GM06990 (cell line): ENCODE measurements around the gene ATG13.

Experiments used
- DNase-seq: peaks from one replicate; pipeline ENCODE4 v3.0.0-alpha.2; 2011; ENCODE audit not compliant: insufficient read length; ENCODE audit errors: extremely low read depth
- H3K27me3 ChIP-seq: replicated peaks from 2 replicates; pipeline ENCODE4 v1.6.0; 2011; ENCODE audit warnings: low read length; ENCODE audit not compliant: control insufficient read depth, insufficient read depth
- H3K36me3 ChIP-seq: 2 replicates; pipeline ENCODE4 v1.5.1; 2011; ENCODE audit warnings: low read length; ENCODE audit not compliant: control insufficient read depth, insufficient read depth
- H3K4me3 ChIP-seq: replicated peaks from 2 replicates; pipeline ENCODE4 v1.5.1; 2011; ENCODE audit warnings: low read depth, mild to moderate bottlenecking, control low read depth, low read length
- TF ChIP-seq, protein P1 (sequence below): IDR thresholded peaks from 2 replicates; pipeline ENCODE4 v1.5.1; 2011; ENCODE audit warnings: low read length, control low read depth, mild to moderate bottlenecking, inconsistent platforms; ENCODE audit not compliant: insufficient read depth, poor library complexity, severe bottlenecking

The ATG13 gene

DNA sequence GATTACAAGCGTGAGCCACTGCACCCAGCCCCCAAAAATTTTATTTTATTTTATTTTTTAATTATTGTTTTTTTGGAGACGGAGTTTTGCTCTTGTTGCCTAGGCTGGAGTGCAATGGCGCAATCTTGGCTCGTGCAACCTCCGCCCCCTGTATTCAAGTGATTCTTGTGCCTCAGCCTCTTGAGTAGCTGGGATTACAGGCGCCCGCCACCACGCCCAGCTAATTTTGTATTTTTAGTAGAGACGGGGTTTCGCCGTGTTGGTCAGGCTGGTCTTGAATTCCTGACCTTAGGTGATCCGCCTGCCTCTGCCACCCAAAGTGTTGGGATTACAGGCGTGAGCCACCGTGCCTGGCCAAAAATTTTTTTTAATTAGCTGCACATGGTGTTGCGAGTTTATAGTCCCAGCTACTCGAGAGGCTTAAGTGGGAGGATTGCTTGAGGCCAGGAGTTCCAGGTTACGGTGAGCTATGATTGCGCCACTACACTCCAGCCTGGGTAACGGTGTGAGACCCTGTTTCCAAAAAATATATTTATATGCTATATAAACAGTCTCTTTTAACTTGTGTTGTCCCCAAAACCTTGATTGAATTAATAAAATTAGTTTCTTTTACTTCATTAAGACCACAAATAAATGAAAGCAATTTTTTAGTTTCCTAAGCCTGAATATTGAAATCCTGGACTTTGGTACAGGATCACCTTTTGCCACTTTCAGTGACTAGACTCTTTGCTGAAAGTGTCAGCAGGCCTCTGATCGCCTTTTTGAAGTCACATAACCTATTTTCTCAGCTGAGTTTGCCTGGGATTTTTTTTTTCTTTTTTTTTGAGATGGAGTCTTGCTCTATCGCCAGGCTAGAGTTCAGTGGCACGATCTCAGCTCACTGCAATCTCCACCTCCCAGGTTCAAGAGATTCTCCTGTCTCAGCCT lies 16.2 kb downstream of the ATG13 start:
- Histone ChIP-seq H3K27me3 (no peaks in the 10 kb centered on the region), H3K4me3 (no peak overlapping the region), H3K36me3 (peaks cover 5% of the 10 kb centered on the region)
- no peak for DNase-seq
- TF ChIP-seq, protein P1, sequence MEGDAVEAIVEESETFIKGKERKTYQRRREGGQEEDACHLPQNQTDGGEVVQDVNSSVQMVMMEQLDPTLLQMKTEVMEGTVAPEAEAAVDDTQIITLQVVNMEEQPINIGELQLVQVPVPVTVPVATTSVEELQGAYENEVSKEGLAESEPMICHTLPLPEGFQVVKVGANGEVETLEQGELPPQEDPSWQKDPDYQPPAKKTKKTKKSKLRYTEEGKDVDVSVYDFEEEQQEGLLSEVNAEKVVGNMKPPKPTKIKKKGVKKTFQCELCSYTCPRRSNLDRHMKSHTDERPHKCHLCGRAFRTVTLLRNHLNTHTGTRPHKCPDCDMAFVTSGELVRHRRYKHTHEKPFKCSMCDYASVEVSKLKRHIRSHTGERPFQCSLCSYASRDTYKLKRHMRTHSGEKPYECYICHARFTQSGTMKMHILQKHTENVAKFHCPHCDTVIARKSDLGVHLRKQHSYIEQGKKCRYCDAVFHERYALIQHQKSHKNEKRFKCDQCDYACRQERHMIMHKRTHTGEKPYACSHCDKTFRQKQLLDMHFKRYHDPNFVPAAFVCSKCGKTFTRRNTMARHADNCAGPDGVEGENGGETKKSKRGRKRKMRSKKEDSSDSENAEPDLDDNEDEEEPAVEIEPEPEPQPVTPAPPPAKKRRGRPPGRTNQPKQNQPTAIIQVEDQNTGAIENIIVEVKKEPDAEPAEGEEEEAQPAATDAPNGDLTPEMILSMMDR: no peak

DNA sequence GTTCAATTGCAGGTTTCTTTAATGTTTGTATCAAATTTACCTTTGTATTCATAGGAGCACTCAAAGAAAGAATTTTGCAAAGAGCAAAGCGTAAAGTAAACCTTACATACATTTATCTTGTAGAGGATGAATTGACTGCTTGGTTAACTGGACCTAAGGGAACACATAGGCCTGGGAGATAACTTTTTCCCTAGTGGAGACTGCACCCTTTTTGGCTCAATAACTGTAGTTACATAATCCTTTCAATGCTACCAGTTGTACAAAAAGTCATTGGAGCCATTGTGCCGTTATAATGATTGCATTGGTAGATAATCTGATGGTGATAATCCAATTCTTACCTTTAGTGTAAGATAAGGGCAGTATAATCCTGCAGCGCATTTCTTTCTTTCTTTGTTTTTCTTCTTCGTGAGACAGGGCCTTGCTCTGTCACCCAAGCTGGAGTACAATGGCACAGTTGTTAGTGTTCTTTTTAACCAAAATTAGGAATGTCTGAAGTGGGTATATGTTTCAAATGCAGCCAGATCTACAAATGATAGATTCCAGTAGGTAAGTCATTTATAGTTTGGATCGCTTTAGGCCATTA lies 18.3 kb downstream of the ATG13 start:
- no peak overlapping the region for H3K4me3 ChIP-seq
- TF ChIP-seq, protein P1: no peak
- H3K36me3 ChIP-seq: peaks cover 4% of the 10 kb centered on the region
- H3K27me3 ChIP-seq: no peaks in the 10 kb centered on the region
- DNase-seq: no peak

DNA sequence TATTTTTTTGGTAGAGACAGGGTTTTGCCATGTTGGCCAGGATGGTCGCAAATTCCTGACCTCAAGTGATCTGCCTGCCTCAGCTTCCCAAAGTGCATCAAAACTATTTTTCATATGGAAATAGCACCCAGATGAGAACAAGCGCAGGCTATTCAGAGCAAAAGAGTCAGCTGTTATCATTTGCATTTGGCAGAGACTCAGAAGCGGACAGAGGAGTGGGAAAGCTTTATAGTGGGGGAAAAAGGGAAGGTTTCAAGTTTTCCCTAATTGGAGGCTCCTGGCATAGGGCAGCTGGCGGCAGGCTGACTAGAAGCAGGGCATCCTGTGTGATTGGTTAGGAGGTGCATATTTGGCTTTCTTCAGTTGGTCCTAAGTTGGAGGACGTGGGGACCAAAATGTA lies 20.2 kb downstream of the ATG13 start:
- H3K36me3 ChIP-seq: peaks cover 4% of the 10 kb centered on the region

DNA sequence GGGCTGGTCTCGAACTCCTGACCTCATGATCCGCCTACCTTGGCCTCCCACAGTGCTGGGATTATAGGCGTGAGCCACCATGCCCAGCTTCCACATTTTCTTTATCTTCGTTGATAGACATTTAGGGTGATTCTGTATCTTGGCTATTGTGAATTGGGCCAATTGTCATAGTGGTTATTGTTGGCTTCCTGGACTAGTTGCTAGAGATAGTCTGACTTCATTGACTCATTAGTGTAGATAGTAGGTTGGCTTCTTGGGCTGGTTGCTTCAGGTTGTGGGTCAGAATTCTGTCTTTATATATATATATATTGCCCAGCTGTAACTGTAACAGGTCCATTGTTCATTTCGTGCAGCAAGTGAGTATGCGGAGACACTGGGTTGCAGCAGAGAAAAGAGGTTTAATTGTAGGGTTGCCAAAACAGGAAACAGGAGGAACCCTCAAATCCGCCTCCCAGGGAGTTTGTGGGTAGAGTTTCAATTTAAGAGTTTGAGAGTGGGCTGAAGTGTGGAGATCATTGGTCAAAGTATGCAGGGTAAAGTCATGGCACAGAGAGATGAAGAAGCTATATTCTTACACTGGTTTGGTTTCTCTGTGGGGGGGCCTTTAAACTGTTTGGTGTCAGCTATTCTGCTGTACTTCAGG lies 22.0 kb downstream of the ATG13 start:
- TF ChIP-seq, protein P1: no peak
- Histone ChIP-seq H3K27me3 (no peaks in the 10 kb centered on the region), H3K4me3 (no peak overlapping the region), H3K36me3 (peaks cover 4% of the 10 kb centered on the region)
- no peak for DNase-seq

More for the DNA sequence above, 20.2 kb downstream of the ATG13 start:
- no peaks in the 10 kb centered on the region for H3K27me3 ChIP-seq
- DNase-seq: no peak
- TF ChIP-seq, protein P1: no peak
- no peak overlapping the region for H3K4me3 ChIP-seq

DNA sequence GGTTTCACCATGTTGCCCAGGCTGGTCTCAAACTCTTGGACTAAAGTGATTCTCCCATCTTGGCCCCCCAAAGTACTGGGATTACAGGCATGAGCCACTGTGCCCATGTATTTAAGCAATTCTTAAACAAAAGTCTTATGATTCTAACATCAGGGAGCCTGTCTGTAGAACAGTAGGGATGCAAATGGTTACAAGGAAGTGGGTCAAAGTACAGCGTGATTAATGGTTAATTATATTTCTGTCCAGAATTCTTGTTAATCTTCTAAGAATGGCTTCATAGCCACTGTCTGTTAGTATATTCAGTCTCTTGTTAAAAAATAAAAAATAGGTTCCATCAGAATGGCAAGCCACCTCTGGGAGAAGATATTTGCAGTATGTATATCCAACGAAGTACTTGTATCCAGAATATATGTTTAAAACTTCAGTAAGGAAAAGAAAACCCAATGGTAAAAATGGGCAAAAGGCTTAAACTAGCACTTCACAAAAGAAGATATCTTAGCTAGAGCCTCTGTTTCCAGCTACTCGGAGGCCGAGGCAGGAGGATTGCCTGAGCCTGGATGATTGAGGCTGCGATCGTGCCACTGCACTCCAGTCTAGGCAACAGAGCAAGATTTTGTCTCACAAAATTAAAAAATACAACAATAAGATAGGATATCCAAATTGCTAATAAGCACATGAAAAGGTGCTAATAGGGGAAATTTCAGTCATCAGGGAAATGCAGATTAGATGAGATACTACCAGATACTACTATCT lies 22.9 kb downstream of the ATG13 start:
- Histone ChIP-seq H3K36me3 (peaks cover 4% of the 10 kb centered on the region), H3K4me3 (no peak overlapping the region), H3K27me3 (no peaks in the 10 kb centered on the region)
- DNase-seq: no peak
- TF ChIP-seq, protein P1: no peak
